K562 (cell line): ENCODE data around the gene CTSS. TPM values are rescaled to one million over a fixed set of nuclear protein-coding genes. Genes with fewer than 3 reads are reported as not detected.
A peak's percentile ranks its signal among the peaks of the same experiment; 100 is the strongest.
"Not testable (repeated sequence)": the region's sequence is repeated elsewhere in the genome, so short reads cannot be mapped to it uniquely, and the experiment has no call there.

Source experiments
- ATAC-seq: fragments of 200-7000 bp; cut with Tn5 transposase; 3 replicates; pipeline ENCODE4 v1.9.1; 2020; ENCODE audit warnings: moderate library complexity
- BruUV-seq: library from RNA; stranded (reverse); fragments of 400-500 nt; replicated peaks from 2 replicates; lab custom pipeline; 2021; lab: Mats Ljungman, UMichigan
- CTCF ChIA-PET: fragments of 300-600 bp; formaldehyde crosslinking; extraction: SDS; loops from one replicate; lab custom pipeline; 2021; ENCODE audit warnings: low intra/inter-chr PET ratio; lab: Yijun Ruan, JAX
- POLR2A ChIA-PET: fragments of 300-600, 350-650 bp; sonication (Branson Sonifier 250); formaldehyde crosslinking; extraction: SDS; loops from one replicate; lab custom pipeline; 2021; ENCODE audit warnings: antibody characterized with exemption, inconsistent platforms; lab: Yijun Ruan, JAX
- DNase-seq, 4 experiments: peaks; one replicate each; pipeline versions ENCODE4 v3.0.0 to v3.0.0-alpha.2; 2011 to 2018; ENCODE audit warnings: low spot score in 3 of 4, mixed read lengths in 3 of 4; ENCODE audit errors: extremely low read depth in 1 of 4
- FAIRE-seq: peaks from 2 replicates; lab custom pipeline; 2011; peaks lifted over from hg19 to GRCh38; lab: Jason Lieb, UNC
- H2AFZ ChIP-seq: 2 replicates; pipeline ENCODE4 v1.6.0; 2011; ENCODE audit warnings: low read depth, low read length, control low read depth, inconsistent platforms
- H3K27ac ChIP-seq: fragments of 200-600 bp; 3 replicates; pipeline ENCODE4 v1.8.0; 2011; ENCODE audit warnings: low read depth, mild to moderate bottlenecking, control low read depth, inconsistent platforms, low read length, moderate library complexity, mixed read lengths; ENCODE audit errors: extremely low read depth
- H3K27me3 ChIP-seq, 2 experiments: fragments of 300-600 bp in 1 of 2; 2 replicates in 1 of 2; 3 replicates in 1 of 2; pipeline versions ENCODE4 v1.6.0 to v1.8.0; 2011; ENCODE audit warnings: inconsistent platforms in 2 of 2, low read length in 2 of 2, mild to moderate bottlenecking in 1 of 2, mixed read lengths in 1 of 2, moderate library complexity in 1 of 2; ENCODE audit not compliant: control insufficient read depth in 2 of 2, insufficient read depth in 2 of 2
- H3K36me3 ChIP-seq: fragments of 300-600 bp; 3 replicates; pipeline ENCODE4 v1.8.0; 2011; ENCODE audit warnings: mild to moderate bottlenecking, low read length, inconsistent platforms; ENCODE audit not compliant: control insufficient read depth, insufficient read depth
- H3K4me1 ChIP-seq, 2 experiments: fragments of 200-600 bp in 1 of 2; replicated peaks in 1 of 2; 2 replicates in 1 of 2; 3 replicates in 1 of 2; pipeline versions ENCODE4 v1.5.1 to v1.8.0; 2011; ENCODE audit warnings: inconsistent platforms in 2 of 2, low read length in 2 of 2, mild to moderate bottlenecking in 1 of 2, mixed read lengths in 1 of 2, moderate library complexity in 1 of 2; ENCODE audit not compliant: control insufficient read depth in 2 of 2, insufficient read depth in 2 of 2
- H3K4me2 ChIP-seq: 2 replicates; pipeline ENCODE4 v1.6.1; 2011; ENCODE audit warnings: low read length, control low read depth, inconsistent platforms, mixed read lengths; ENCODE audit not compliant: insufficient read depth
- H3K4me3 ChIP-seq: fragments of 200-600 bp; sonication (generic), shearing (Covaris generic); 2 replicates; pipeline ENCODE4 v1.5.1; 2016; ENCODE audit warnings: control low read depth, inconsistent platforms
- H3K79me2 ChIP-seq: fragments of 200-600 bp; 3 replicates; pipeline ENCODE4 v1.8.0; 2011; ENCODE audit warnings: low read length, inconsistent platforms; ENCODE audit not compliant: control insufficient read depth, insufficient read depth
- H3K9ac ChIP-seq, 2 experiments: 2 replicates each; pipeline versions ENCODE4 v1.6.0 to v1.6.1; 2011; ENCODE audit warnings: low read depth in 2 of 2, low read length in 2 of 2, control low read depth in 1 of 2, inconsistent platforms in 1 of 2, mild to moderate bottlenecking in 1 of 2, mixed read lengths in 1 of 2; ENCODE audit not compliant: insufficient read depth in 1 of 2
- H3K9me1 ChIP-seq: one replicate; pipeline ENCODE4 v1.6.0; 2011; ENCODE audit warnings: inconsistent platforms, mild to moderate bottlenecking, low read length, moderate library complexity; ENCODE audit not compliant: control insufficient read depth, insufficient read depth
- H3K9me3 ChIP-seq: replicated peaks from 2 replicates; pipeline ENCODE4 v1.5.1; 2011; ENCODE audit warnings: low read depth, low read length, inconsistent platforms; ENCODE audit not compliant: control insufficient read depth, insufficient read depth
- H4K20me1 ChIP-seq: replicated peaks from 2 replicates; pipeline ENCODE4 v1.6.1; 2011; ENCODE audit warnings: low read length, inconsistent platforms, mixed read lengths; ENCODE audit not compliant: control insufficient read depth, insufficient read depth
- HMBOX1 ChIP-seq: sonication (generic); IDR thresholded peaks from 2 replicates; pipeline ENCODE4 v1.6.1; 2016
- PCBP2 ChIP-seq: fragments of 200-400 bp; formaldehyde crosslinking; IDR thresholded peaks from 2 replicates; pipeline ENCODE4 v1.6.1; 2018; ENCODE audit warnings: low read length, low read depth, mild to moderate bottlenecking, moderate library complexity; ENCODE audit not compliant: poor library complexity, severe bottlenecking
- RBM17 ChIP-seq: fragments of 200-400 bp; formaldehyde crosslinking; IDR thresholded peaks from 2 replicates; pipeline ENCODE4 v1.6.1; 2017; ENCODE audit warnings: low read depth, mild to moderate bottlenecking, low read length, borderline replicate concordance
- ZNF121 ChIP-seq: sonication (generic); formaldehyde crosslinking; conservative IDR thresholded peaks from 2 replicates; pipeline ENCODE4 v1.8.0; 2022; ENCODE audit warnings: missing genetic modification reagents
- WGBS: fragments of 100-300 bp; shearing (Covaris generic); methylation state at CpG from one replicate; pipeline ENCODE4 v1.1.6; 2016; ENCODE audit warnings: low coverage, mixed read lengths; ENCODE audit not compliant: insufficient coverage; ENCODE audit errors: missing lambda C conversion rate; 5-methylcytosine and 5-hydroxymethylcytosine counted together
- in situ Hi-C: fragments of 300-500 bp; cut with MboI; formaldehyde crosslinking; loops from 4 replicates; pipeline ENCODE4 v1.15.0; 2018; ENCODE audit warnings: inconsistent platforms, mixed read lengths
- intact Hi-C: fragments of 100-400 bp; cut with micrococcal nuclease; formaldehyde crosslinking; loops from 2 replicates; pipeline ENCODE4 v1.14.2; 2022
- polyA plus RNA-seq, 8 experiments: library from polyadenylated mRNA; depleted of rRNA in 4 of 8; stranded (reverse) in 5 of 8; unstranded in 3 of 8; fragments of >200 nt; fragmentation: Nextera tagmentation in 2 of 8; fragmentation: Illumina TruSeq in 1 of 8; extraction: Ambion mirVana in 2 of 8; extraction: Trizol in 1 of 8; gene quantifications; 2 replicates each; pipeline versions ENCODE4 v1.2.1 to v1.2.3, GENCODE V29; 2011 to 2014; ENCODE audit warnings: inconsistent platforms in 1 of 8, missing spikeins in 1 of 8
- total RNA-seq, 7 experiments: library from RNA; depleted of rRNA in 6 of 7; stranded (reverse); fragments of >200 nt in 6 of 7; fragmentation: Illumina TruSeq in 2 of 7; extraction: Trizol in 2 of 7; gene quantifications; 2 replicates each; pipeline versions ENCODE4 v1.2.1 to v1.2.3, GENCODE V29; 2011 to 2021; ENCODE audit warnings: low replicate concordance in 1 of 7

The CTSS gene
- total and polyA plus RNA-seq, 9 of the 15 experiments (the other 6 are each of a cell fraction or from before 2014, with no cell fraction given), result 8.6 to 24.9 (median 10.3) TPM

- Histone ChIP-seq H3K36me3 (no peaks in the 10 kb centered on the region), H2AFZ (no peak overlapping the region), H4K20me1 (no peaks in the 10 kb centered on the region), H3K4me3 (no peak overlapping the region), H3K79me2 (no peaks in the 10 kb centered on the region), H3K9me3 (no peaks in the 10 kb centered on the region), H3K4me2 (no peak overlapping the region), H3K4me1 (peaks cover 0 to 5% of the 10 kb centered on the region in 2 experiments; a peak in 2 of 5 replicates), H3K27me3 (no peaks in the 10 kb centered on the region), H3K27ac (no peak overlapping the region), H3K9ac (no peak overlapping the region), H3K9me1 (no peaks in the 10 kb centered on the region)
- ChIA-PET CTCF (no interaction called here), POLR2A (no interaction called here)
- 21% methylated on average over 3 of the region's 3 CpGs for WGBS
- FAIRE-seq (no peak), ATAC-seq (no peak), DNase-seq (no peak)
- intact Hi-C loops (no loop called here), in situ Hi-C loops (no loop called here)
- TF ChIP-seq RBM17, result no peak
- TF ChIP-seq PCBP2, result no peak
- TF ChIP-seq HMBOX1, result peak; percentile 62; the same call in 1 of the 2 replicates
- BruUV-seq, result no TSS peak
These were observed 30.8 kb upstream of the CTSS start for GRCh38 chr1:150796374-150796773.

GRCh38 chr1:150793778-150794177 lies 28.2 kb upstream of the CTSS start:
- H3K9me3 ChIP-seq, H3K4me3 ChIP-seq, ATAC-seq, H3K4me1 ChIP-seq, H3K79me2 ChIP-seq, BruUV-seq, H3K27me3 ChIP-seq, H4K20me1 ChIP-seq, H3K4me2 ChIP-seq, H2AFZ ChIP-seq, POLR2A ChIA-PET, CTCF ChIA-PET, H3K36me3 ChIP-seq, DNase-seq, in situ Hi-C loops, FAIRE-seq, H3K27ac ChIP-seq, H3K9ac ChIP-seq, H3K9me1 ChIP-seq, intact Hi-C loops: not testable (repeated sequence)
- peak; percentile 65 for TF ChIP-seq ZNF121 (CRISPR knock-in tag)
- WGBS, result 33% methylated on average over 3 of the region's 3 CpGs
